Upper lobe of left lung (tissue), 4 donors: Measurements from ENCODE around the gene TRAF3.

ENCODE experiments used
- EP300 ChIP-seq, 4 donors: sonication (generic); formaldehyde crosslinking; IDR thresholded peaks; one replicate each; pipeline ENCODE4 v1.5.1; 2017; ENCODE audit warnings: antibody characterized with exemption in 4 of 4, control low read depth in 2 of 4
- POLR2A ChIP-seq, 4 donors: fragments of 450-650 bp; IDR thresholded peaks; one replicate each; pipeline ENCODE4 v1.5.1; 2016 to 2017; ENCODE audit warnings: antibody characterized with exemption in 4 of 4, mild to moderate bottlenecking in 2 of 4
- POLR2AphosphoS5 ChIP-seq, 2 donors: sonication (generic); formaldehyde crosslinking; IDR thresholded peaks; one replicate each; pipeline ENCODE4 v1.5.1; 2017; ENCODE audit warnings: antibody characterized with exemption in 2 of 2
- TF ChIP-seq, protein P1 (sequence below), 6 experiments: fragments of 450-650 bp in 4 of 6; fragments of 200-600 bp in 2 of 6; sonication (generic) in 2 of 6; IDR thresholded peaks; one replicate each; pipeline ENCODE4 v1.5.1; 2016 to 2019; ENCODE audit warnings: antibody characterized with exemption in 6 of 6

- TF ChIP-seq, protein P1, sequence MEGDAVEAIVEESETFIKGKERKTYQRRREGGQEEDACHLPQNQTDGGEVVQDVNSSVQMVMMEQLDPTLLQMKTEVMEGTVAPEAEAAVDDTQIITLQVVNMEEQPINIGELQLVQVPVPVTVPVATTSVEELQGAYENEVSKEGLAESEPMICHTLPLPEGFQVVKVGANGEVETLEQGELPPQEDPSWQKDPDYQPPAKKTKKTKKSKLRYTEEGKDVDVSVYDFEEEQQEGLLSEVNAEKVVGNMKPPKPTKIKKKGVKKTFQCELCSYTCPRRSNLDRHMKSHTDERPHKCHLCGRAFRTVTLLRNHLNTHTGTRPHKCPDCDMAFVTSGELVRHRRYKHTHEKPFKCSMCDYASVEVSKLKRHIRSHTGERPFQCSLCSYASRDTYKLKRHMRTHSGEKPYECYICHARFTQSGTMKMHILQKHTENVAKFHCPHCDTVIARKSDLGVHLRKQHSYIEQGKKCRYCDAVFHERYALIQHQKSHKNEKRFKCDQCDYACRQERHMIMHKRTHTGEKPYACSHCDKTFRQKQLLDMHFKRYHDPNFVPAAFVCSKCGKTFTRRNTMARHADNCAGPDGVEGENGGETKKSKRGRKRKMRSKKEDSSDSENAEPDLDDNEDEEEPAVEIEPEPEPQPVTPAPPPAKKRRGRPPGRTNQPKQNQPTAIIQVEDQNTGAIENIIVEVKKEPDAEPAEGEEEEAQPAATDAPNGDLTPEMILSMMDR (IDR thresholded peaks at IDR 0.05): no peak
- no peak for TF ChIP-seq POLR2A (IDR thresholded peaks at IDR 0.05)
- TF ChIP-seq POLR2AphosphoS5 (IDR thresholded peaks at IDR 0.05): no peak
- no peak for TF ChIP-seq EP300 (IDR thresholded peaks at IDR 0.05)
These were observed 40.1 kb downstream of the TRAF3 start for GRCh38 chr14:102817318-102817717.
